Measurements from ENCODE around the gene SPATA32. TPM values are rescaled to one million over a fixed set of nuclear protein-coding genes. Genes with fewer than 3 reads are reported as not detected.

Gene SPATA32
- total RNA-seq, 3 donors from 2014 or later = 0.44 TPM; not detected in 2

- H3K4me1 ChIP-seq = peaks cover 20 to 63% of the 10 kb centered on the region in 2 donors
- H3K36me3 ChIP-seq = no peaks in the 10 kb centered on the region
These were observed 29.4 kb upstream of the SPATA32 start for GRCh38 chr17:45291171-45291805.

DNA sequence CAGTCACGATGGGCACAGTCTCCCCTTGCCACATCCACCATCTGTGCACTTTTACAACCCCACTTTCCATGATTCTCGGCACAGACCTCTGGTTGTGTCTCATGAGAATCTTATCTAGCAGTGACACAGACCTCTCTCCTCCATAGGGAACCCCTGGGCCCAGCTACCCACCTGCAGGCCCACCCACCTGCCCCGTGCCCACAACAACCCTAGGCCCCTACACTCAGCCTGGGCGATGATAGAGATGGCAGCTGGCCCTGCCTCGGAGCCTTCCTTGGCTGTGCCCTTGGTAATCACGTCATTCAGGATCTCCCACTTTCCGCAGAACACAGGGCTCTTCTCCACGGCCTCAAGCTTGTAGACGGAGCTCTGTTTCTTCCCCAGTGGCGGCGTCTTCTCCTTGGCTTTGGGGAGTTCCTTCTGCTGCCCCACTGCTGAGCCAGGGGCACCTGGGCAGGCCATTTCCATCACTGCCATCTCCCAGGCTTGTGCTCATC, 28.4 kb upstream of the SPATA32 start:
- no peak for DNase-seq (ENCODE audit: low spot score in 2 of 2)
- H3K27me3 ChIP-seq = no peaks in the 10 kb centered on the region
- H3K36me3 ChIP-seq = no peaks in the 10 kb centered on the region
- no peaks in the 10 kb centered on the region for H3K9me3 ChIP-seq
- intact Hi-C loops (cut with DNase I; ENCODE audit: low total_unique reads) = no loop called here
- TF ChIP-seq POLR2A (IDR thresholded peaks at IDR 0.05) = no peak
- no peak for TF ChIP-seq CTCF (IDR thresholded peaks at IDR 0.05)
- no peak for TF ChIP-seq POLR2AphosphoS5 (IDR thresholded peaks at IDR 0.05)
- no peak overlapping the region for H3K4me3 ChIP-seq
- peaks cover 20 to 56% of the 10 kb centered on the region in 2 donors for H3K4me1 ChIP-seq
- H3K27ac ChIP-seq = peak overlapping the region; percentile 26 to 81

More at GRCh38 chr17:45291171-45291805, 29.4 kb upstream of the SPATA32 start:
- no peaks in the 10 kb centered on the region for H3K9me3 ChIP-seq
- TF ChIP-seq POLR2AphosphoS5 (IDR thresholded peaks at IDR 0.05) = no peak
- TF ChIP-seq POLR2A (IDR thresholded peaks at IDR 0.05) = no peak
- TF ChIP-seq CTCF (IDR thresholded peaks at IDR 0.05) = no peak
- no peak for DNase-seq (ENCODE audit: low spot score in 2 of 2)
- intact Hi-C loops (cut with DNase I; ENCODE audit: low total_unique reads) = no loop called here
- H3K27ac ChIP-seq = peak overlapping the region; percentile 26 to 81
- no peak overlapping the region for H3K4me3 ChIP-seq
- no peaks in the 10 kb centered on the region for H3K27me3 ChIP-seq

DNA sequence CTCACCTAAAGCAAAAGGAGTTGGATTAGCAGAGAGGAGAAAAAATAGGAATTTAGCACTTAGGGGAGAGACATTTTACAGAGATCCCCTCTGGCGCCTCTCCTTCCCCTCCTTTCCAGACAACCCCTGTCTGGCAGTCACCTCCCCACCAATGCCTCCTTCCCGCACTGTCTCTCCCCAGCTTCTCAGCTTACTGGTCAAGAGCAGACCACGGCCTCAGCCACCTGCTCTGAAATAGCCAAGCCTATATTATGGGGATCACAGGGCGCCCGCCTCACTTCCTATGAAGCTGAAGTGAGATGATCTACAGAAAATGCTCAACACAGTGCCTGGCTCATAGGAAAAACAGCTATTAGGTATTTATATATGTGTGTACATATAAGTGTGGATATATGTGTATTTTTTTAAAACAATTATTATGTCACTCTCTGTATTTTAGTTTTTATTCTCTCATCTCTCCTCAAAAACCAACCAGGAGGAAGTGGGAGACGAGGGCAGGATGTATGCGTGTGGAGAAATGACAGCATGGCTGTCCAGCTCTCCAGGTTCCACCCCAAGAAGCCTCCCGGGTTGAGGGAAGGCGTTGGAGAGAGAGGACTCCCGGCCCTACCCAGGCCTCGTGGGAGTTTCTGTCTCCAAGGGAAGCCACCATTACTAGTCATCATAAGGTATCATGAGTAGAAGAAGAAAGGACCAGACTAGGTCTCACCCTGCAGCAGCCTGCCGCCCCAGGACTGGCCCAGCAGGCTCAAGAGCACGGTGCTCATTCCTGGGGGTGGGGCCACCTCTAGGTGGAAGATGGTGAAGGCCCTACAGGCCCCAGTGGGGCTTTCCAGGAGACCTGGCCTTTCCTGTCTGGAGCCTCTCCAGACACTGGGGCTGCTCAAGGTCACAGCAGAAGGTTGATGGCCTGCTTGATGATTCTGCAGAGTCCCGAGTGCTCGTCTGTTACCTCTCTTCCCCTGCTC, 27.7 kb upstream of the SPATA32 start:
- TF ChIP-seq CTCF (IDR thresholded peaks at IDR 0.05) (no peak), POLR2A (IDR thresholded peaks at IDR 0.05) (no peak), POLR2AphosphoS5 (IDR thresholded peaks at IDR 0.05) (no peak)
- Histone ChIP-seq H3K27me3 (no peaks in the 10 kb centered on the region), H3K27ac (peak overlapping the region; percentile 8 to 81), H3K4me1 (peaks cover 20 to 55% of the 10 kb centered on the region in 2 donors), H3K4me3 (no peak overlapping the region), H3K9me3 (no peaks in the 10 kb centered on the region), H3K36me3 (no peaks in the 10 kb centered on the region)
- intact Hi-C loops (cut with DNase I; ENCODE audit: low total_unique reads) = no loop called here
- no peak for DNase-seq (ENCODE audit: low spot score in 2 of 2)

DNA sequence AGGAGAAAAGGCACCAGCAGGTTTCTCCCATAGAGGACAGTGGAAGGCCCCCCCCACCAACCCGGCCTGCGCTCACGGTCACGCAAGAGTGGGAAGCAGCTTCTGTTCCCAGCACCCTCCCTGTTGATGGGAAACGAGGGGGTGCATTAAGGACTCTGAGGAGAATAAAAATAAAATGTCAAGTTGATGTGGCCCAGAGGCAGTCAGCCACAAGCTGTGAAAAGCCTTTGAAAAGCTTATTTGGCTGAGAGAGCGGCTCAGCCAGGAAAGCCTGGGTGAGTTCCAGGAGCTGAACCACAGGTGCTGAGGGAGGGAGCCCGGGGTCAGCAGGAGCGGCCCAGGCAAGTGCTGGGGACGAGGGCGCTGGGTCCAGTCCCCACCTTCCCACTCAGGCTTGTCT, 26.9 kb upstream of the SPATA32 start:
- TF ChIP-seq POLR2AphosphoS5 (IDR thresholded peaks at IDR 0.05) (no peak), POLR2A (IDR thresholded peaks at IDR 0.05) (no peak), CTCF (IDR thresholded peaks at IDR 0.05) (no peak)
- Histone ChIP-seq H3K36me3 (no peaks in the 10 kb centered on the region), H3K9me3 (no peaks in the 10 kb centered on the region), H3K4me3 (no peak overlapping the region), H3K27ac (peak overlapping the region; percentile 2 to 81), H3K4me1 (peaks cover 16 to 47% of the 10 kb centered on the region in 2 donors), H3K27me3 (no peaks in the 10 kb centered on the region)
- intact Hi-C loops (cut with DNase I; ENCODE audit: low total_unique reads) = no loop called here
- DNase-seq (ENCODE audit: low spot score in 2 of 2) = peak in 1 of 2 donors; percentile 44

Measured in breast epithelium (tissue), 4 donors.